Rectal smooth muscle tissue (tissue), 1 donor: ENCODE measurements around the gene TRAF6.
A peak's percentile ranks its signal among the peaks of the same experiment; 100 is the strongest.
"Not testable (repeated sequence)": the region's sequence is repeated elsewhere in the genome, so short reads cannot be mapped to it uniquely, and the experiment has no call there.

ENCODE experiments used
- H3K27ac ChIP-seq: one replicate; pipeline ENCODE4 v1.7.0; 2013; ENCODE audit warnings: low read depth, low read length, inconsistent platforms
- H3K27me3 ChIP-seq: one replicate; pipeline ENCODE4 v1.7.0; 2013; ENCODE audit warnings: low read length; ENCODE audit not compliant: control insufficient read depth, insufficient read depth
- H3K36me3 ChIP-seq: one replicate; pipeline ENCODE4 v1.7.0; 2013; ENCODE audit warnings: low read length; ENCODE audit not compliant: control insufficient read depth, insufficient read depth
- H3K4me1 ChIP-seq: one replicate; pipeline ENCODE4 v1.7.0; 2013; ENCODE audit warnings: low read length; ENCODE audit not compliant: control insufficient read depth, insufficient read depth
- H3K4me3 ChIP-seq: one replicate; pipeline ENCODE4 v1.7.0; 2013; ENCODE audit warnings: low read length
- H3K9ac ChIP-seq: one replicate; pipeline ENCODE4 v1.7.0; 2013; ENCODE audit warnings: low read length

The TRAF6 gene

DNA sequence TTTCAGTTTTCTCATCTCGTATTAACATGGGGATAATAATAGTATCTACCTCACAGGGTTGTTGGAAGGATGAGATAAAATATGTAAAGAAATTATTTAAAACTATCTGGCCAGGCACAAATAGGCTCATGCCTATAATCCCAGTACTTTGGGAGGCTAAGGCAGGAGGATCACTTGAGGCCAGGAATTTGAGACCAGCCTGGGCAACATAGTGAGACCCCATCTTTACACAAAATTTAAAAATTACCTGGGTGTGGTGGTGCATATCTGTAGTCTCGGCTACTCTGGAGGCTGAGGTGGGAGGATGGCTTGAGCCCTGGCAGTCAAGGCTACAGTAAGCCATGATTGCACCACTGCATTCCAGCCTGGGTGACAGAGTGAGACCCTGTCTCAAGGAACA is 990 bp upstream of the TRAF6 start:
- H3K9ac ChIP-seq, H3K27ac ChIP-seq, H3K27me3 ChIP-seq, H3K4me1 ChIP-seq, H3K36me3 ChIP-seq: not testable (repeated sequence)
- H3K4me3 ChIP-seq = peak overlapping the region; percentile 93

DNA sequence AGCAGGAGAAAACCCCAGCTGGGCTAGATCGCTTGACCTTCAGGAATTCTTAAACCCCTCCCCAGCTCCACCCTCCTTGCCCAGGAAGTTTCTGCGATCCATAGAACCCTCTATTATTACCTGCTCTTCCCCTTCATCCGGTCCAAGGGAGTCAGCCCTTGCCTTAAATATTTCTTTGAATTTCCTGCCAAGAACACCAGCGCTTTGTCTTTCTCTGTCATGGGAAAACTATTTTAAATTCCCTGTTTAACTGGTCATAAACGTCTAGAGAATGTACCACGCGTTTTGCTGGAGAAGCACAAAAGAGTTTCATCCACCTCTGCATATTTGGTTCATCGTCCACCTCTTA is 496 bp upstream of the TRAF6 start:
- H3K27me3 ChIP-seq = no peaks in the 10 kb centered on the region
- no peaks in the 10 kb centered on the region for H3K36me3 ChIP-seq
- H3K4me1 ChIP-seq = peaks cover 4% of the 10 kb centered on the region

GRCh38 chr11:36509201-36509639 is 852 bp downstream of the TRAF6 start:
- H3K9ac ChIP-seq = peak overlapping the region; percentile 76
- no peaks in the 10 kb centered on the region for H3K27me3 ChIP-seq
- H3K4me3 ChIP-seq = peak overlapping the region; percentile 93
- H3K36me3 ChIP-seq = no peaks in the 10 kb centered on the region
- H3K27ac ChIP-seq = peak overlapping the region; percentile 87
- peaks cover 4% of the 10 kb centered on the region for H3K4me1 ChIP-seq

More for the DNA sequence above, 496 bp upstream of the TRAF6 start:
- H3K9ac ChIP-seq = peak overlapping the region; percentile 76
- H3K27ac ChIP-seq = peak overlapping the region; percentile 87
- peak overlapping the region; percentile 93 for H3K4me3 ChIP-seq

GRCh38 chr11:36508743-36509142 is 1.3 kb downstream of the TRAF6 start:
- H3K4me3 ChIP-seq = peak overlapping the region; percentile 93
- H3K27me3 ChIP-seq = no peaks in the 10 kb centered on the region
- H3K4me1 ChIP-seq = peaks cover 4% of the 10 kb centered on the region
- H3K9ac ChIP-seq = no peak overlapping the region
- peak overlapping the region; percentile 19 for H3K27ac ChIP-seq
- H3K36me3 ChIP-seq = no peaks in the 10 kb centered on the region

GRCh38 chr11:36507824-36508489 is 2.1 kb downstream of the TRAF6 start:
- Histone ChIP-seq H3K36me3 (no peaks in the 10 kb centered on the region), H3K4me1 (peaks cover 4% of the 10 kb centered on the region), H3K4me3 (no peak overlapping the region), H3K27me3 (no peaks in the 10 kb centered on the region), H3K9ac (no peak overlapping the region), H3K27ac (peak overlapping the region; percentile 19)

DNA sequence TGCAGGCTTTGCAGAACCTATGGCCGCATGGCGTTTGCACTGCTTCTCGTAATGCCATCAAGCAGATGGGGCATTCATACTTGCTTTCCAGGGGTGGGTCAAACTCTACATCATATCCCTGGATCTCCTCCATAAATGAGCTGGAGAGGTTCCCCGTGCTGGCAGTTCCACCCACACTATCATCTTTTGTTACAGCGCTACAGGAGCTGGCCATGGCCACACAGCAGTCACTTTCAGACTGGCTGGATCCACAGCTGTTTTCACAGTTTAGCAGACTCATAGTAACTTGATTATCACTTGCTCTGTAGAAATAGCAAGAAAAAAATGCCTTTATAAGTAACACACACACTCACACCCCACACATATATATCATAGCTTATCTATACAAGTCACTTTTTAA is 8.8 kb downstream of the TRAF6 start:
- Histone ChIP-seq H3K9ac (no peak overlapping the region), H3K4me1 (no peaks in the 10 kb centered on the region), H3K4me3 (no peak overlapping the region), H3K27me3 (no peaks in the 10 kb centered on the region), H3K36me3 (peaks cover 9% of the 10 kb centered on the region), H3K27ac (no peak overlapping the region)

- no peaks in the 10 kb centered on the region for H3K27me3 ChIP-seq
- peaks cover 10% of the 10 kb centered on the region for H3K36me3 ChIP-seq
- H3K9ac ChIP-seq = no peak overlapping the region
- no peak overlapping the region for H3K4me3 ChIP-seq
- no peaks in the 10 kb centered on the region for H3K4me1 ChIP-seq
- H3K27ac ChIP-seq = no peak overlapping the region
Measured at GRCh38 chr11:36500315-36500721, 9.8 kb downstream of the TRAF6 start.

- Histone ChIP-seq H3K36me3 (peaks cover 11% of the 10 kb centered on the region), H3K27me3 (no peaks in the 10 kb centered on the region), H3K4me3 (no peak overlapping the region), H3K4me1 (no peaks in the 10 kb centered on the region), H3K27ac (no peak overlapping the region), H3K9ac (no peak overlapping the region)
Measured at GRCh38 chr11:36499315-36499714, 10.8 kb downstream of the TRAF6 start.

DNA sequence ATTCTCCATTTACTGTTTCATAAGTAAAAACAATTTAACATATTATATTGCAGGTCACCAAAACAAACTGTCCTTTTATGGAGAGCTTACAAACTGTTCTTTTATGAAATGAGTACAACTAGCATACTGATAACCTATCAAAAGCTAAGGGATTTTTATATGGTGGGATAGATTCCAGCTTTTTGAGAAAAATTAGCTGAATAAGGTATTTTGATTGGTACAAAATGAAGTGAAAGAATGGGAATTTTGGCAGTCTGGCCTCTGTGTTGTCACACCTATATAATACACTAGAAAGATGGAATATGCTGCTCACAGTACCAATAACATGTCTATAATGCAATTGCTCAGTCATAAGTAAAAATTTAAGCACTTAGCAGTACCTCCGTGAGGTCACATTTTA is 11.4 kb downstream of the TRAF6 start:
- no peak overlapping the region for H3K27ac ChIP-seq
- no peak overlapping the region for H3K9ac ChIP-seq
- H3K27me3 ChIP-seq = no peaks in the 10 kb centered on the region
- H3K4me1 ChIP-seq = no peaks in the 10 kb centered on the region
- peaks cover 11% of the 10 kb centered on the region for H3K36me3 ChIP-seq
- no peak overlapping the region for H3K4me3 ChIP-seq

GRCh38 chr11:36493332-36493731 is 16.7 kb downstream of the TRAF6 start:
- Histone ChIP-seq H3K27ac (no peak overlapping the region), H3K4me3 (no peak overlapping the region), H3K4me1 (no peaks in the 10 kb centered on the region), H3K9ac (no peak overlapping the region), H3K36me3 (peaks cover 11% of the 10 kb centered on the region), H3K27me3 (no peaks in the 10 kb centered on the region)

DNA sequence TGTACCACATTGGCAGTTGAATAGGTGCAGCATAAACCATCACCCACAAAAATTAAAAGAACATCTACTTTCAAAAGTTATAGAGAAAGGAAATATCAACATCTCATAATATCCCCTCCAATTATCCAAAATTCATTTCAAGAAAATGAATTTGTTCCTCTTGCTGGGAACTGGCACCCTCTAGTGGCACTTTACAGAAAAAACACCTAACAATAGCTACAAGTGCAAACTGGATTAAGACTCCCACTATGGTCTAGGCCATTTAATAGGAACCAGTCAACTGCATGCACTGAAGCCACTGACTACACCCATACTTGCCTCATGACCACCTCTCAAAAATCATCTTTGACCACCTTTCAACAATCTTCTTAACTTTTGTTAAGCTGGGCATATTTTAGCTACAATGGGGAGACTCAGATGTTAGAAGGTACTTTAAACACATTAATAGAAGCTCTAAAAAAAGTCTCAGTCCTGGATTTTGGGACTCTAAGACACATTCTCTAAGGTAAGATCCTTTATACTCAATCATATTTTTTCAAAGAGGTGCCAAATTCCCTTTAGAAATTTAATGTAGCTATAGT is 17.3 kb downstream of the TRAF6 start:
- Histone ChIP-seq H3K36me3 (peaks cover 11% of the 10 kb centered on the region), H3K4me3 (no peak overlapping the region), H3K27ac (no peak overlapping the region), H3K9ac (no peak overlapping the region), H3K27me3 (no peaks in the 10 kb centered on the region), H3K4me1 (no peaks in the 10 kb centered on the region)

DNA sequence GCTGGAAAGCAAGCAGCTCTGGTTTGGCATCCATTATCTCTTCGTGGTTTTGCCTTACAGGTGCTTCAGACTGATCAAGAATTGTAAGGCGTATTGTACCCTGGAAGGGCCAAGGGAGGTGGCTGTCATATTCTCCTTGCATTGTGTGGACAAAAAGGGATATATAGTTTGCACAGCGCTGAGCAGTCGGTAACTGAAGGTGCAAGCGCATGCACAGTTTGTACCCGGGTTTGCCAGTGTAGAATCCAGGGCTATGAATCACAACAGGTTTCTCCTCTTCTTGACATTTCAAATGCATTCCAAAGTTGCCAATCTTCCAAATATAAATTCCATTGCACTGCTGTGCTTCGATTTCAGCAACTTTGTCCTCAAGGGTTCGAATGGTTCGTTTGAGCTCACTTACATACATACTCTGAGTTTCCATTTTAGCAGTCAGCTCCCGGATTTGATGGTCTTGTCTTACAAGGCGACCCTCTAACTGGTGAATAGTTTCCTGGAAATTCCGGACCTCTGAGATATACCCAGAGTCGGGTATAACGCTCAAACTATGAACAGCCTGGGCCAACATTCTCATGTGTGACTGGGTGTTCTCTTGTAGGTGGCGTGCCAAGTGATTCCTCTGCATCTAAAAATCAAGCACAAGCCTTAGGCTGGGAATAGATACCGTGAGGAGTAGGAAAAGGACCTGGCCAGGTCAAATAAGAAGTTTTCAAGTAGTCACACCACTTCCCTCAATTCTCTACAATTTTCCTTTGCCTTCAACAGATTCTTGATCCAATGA is 19.9 kb downstream of the TRAF6 start:
- H3K9ac ChIP-seq = no peak overlapping the region
- H3K27me3 ChIP-seq = no peaks in the 10 kb centered on the region
- no peak overlapping the region for H3K27ac ChIP-seq
- H3K4me1 ChIP-seq = no peaks in the 10 kb centered on the region
- no peak overlapping the region for H3K4me3 ChIP-seq
- H3K36me3 ChIP-seq = peaks cover 7% of the 10 kb centered on the region
